Cardiac muscle cell (in vitro differentiated cells and primary cell): ENCODE measurements around the gene PLA2G7. TPM values are rescaled to one million over a fixed set of nuclear protein-coding genes. Genes with fewer than 3 reads are reported as not detected.

ENCODE experiments used
- DNase-seq, 2 donors: peaks; one replicate each; pipeline versions ENCODE4 v3.0.0 to v3.0.0-alpha.2; 2010 to 2017; ENCODE audit warnings: low read depth in 1 of 2, low spot score in 1 of 2
- H3K27ac ChIP-seq: fragments of 200-600 bp; sonication (generic); 2 replicates; pipeline ENCODE4 v1.5.1; 2016
- H3K27me3 ChIP-seq: fragments of 200-600 bp; sonication (generic); 2 replicates; pipeline ENCODE4 v1.6.0; 2016; ENCODE audit warnings: control low read depth
- H3K36me3 ChIP-seq: fragments of 200-600 bp; sonication (generic); 2 replicates; pipeline ENCODE4 v1.5.1; 2016; ENCODE audit warnings: control low read depth
- H3K4me1 ChIP-seq: fragments of 200-600 bp; sonication (generic); 2 replicates; pipeline ENCODE4 v1.8.1; 2017; ENCODE audit warnings: low read depth, mild to moderate bottlenecking, mixed run types
- H3K4me3 ChIP-seq: fragments of 200-600 bp; sonication (generic); 2 replicates; pipeline ENCODE4 v1.5.1; 2016; ENCODE audit warnings: mild to moderate bottlenecking
- H3K9me3 ChIP-seq: fragments of 200-600 bp; sonication (generic); 2 replicates; pipeline ENCODE4 v1.5.1; 2017; ENCODE audit warnings: low read depth, mild to moderate bottlenecking, control low read depth
- polyA plus RNA-seq: library from polyadenylated mRNA; unstranded; fragments of >200 nt; fragmentation: Nextera tagmentation; extraction: Ambion mirVana; gene quantifications from 2 replicates; pipeline ENCODE4 v1.2.1, GENCODE V29; 2016
- total RNA-seq: library from RNA; depleted of rRNA; stranded (reverse); fragments of >200 nt; gene quantifications from 2 replicates; pipeline ENCODE4 v1.2.3, GENCODE V29; 2016
- TF ChIP-seq, protein P1 (sequence below): IDR thresholded peaks from 2 replicates; pipeline ENCODE4 v1.5.1; 2012; ENCODE audit warnings: low read depth, mild to moderate bottlenecking, low read length

PLA2G7 gene
- total and polyA plus RNA-seq, 2 experiments from 2014 or later: not detected

DNA sequence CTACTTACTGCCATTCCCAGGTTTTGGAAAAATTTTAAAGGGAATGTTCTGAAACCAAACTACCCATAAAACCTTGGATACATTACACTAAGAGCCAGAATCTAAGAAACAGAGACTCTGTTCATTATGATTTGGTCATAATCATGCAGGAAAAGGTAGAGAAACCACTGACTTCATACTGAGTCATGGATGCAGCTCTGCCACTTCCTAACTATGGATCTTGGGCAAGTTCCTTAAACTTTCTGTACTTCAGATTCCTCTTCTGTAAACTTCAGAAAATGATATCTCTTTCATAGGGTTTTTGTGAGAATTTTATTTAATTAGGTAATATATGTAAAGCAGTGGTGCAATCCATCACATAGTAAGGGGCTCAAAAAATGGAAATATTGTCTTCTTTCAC is 20.0 kb downstream of the PLA2G7 start:
- H3K27me3 ChIP-seq: peaks cover 9% of the 10 kb centered on the region
- no peak for DNase-seq
- TF ChIP-seq, protein P1, sequence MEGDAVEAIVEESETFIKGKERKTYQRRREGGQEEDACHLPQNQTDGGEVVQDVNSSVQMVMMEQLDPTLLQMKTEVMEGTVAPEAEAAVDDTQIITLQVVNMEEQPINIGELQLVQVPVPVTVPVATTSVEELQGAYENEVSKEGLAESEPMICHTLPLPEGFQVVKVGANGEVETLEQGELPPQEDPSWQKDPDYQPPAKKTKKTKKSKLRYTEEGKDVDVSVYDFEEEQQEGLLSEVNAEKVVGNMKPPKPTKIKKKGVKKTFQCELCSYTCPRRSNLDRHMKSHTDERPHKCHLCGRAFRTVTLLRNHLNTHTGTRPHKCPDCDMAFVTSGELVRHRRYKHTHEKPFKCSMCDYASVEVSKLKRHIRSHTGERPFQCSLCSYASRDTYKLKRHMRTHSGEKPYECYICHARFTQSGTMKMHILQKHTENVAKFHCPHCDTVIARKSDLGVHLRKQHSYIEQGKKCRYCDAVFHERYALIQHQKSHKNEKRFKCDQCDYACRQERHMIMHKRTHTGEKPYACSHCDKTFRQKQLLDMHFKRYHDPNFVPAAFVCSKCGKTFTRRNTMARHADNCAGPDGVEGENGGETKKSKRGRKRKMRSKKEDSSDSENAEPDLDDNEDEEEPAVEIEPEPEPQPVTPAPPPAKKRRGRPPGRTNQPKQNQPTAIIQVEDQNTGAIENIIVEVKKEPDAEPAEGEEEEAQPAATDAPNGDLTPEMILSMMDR: no peak

DNA sequence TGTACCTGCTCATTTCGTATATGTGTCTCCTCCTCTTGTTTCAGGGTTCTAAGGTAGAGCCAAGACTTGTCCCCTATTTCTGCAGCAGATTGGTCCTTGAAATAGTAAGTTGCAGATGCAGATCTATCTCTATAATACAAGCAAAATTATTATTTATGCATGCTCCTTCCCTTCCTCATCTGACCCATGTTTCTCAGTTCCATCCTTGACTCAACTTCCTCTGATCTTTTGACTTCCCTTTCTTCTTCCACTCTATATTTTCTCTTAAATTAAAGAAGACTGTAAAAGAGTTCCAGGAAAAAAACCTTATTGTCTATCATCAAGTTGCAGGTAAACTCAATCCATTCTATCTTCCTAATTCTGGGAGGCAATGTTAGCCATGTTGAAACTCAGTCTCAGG is 23.7 kb downstream of the PLA2G7 start:
- H3K27ac ChIP-seq: no peak overlapping the region
- no peak overlapping the region for H3K4me3 ChIP-seq
- TF ChIP-seq, protein P1: no peak
- H3K27me3 ChIP-seq: no peaks in the 10 kb centered on the region
- no peaks in the 10 kb centered on the region for H3K9me3 ChIP-seq
- H3K4me1 ChIP-seq: no peaks in the 10 kb centered on the region
- no peaks in the 10 kb centered on the region for H3K36me3 ChIP-seq
- no peak for DNase-seq

More for the DNA sequence above, 20.0 kb downstream of the PLA2G7 start:
- H3K9me3 ChIP-seq: no peaks in the 10 kb centered on the region
- no peak overlapping the region for H3K4me3 ChIP-seq
- H3K4me1 ChIP-seq: no peaks in the 10 kb centered on the region
- no peak overlapping the region for H3K27ac ChIP-seq
- H3K36me3 ChIP-seq: no peaks in the 10 kb centered on the region

DNA sequence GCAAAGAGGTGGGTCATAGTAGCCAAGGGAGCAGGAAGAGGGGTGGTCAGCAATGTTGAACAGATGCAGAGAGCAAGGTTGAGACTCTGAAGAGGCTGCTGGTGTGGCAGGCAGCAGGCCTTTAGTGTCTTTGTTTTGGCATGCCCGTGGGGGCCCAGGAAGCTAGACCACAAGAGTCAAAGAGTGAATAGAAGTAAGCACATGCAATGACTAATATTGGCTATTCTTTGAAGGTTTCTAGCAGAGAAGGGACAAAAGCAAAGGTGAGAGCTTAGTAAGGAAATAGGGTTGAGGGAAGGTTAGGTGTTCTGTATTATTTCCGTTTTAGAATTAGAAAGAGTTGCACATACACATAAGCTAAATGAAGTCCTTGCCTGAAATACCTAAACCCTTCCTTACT is 28.7 kb downstream of the PLA2G7 start:
- Histone ChIP-seq H3K4me1 (no peaks in the 10 kb centered on the region), H3K36me3 (no peaks in the 10 kb centered on the region), H3K9me3 (no peaks in the 10 kb centered on the region), H3K4me3 (no peak overlapping the region), H3K27ac (no peak overlapping the region), H3K27me3 (no peaks in the 10 kb centered on the region)
- no peak for DNase-seq
- TF ChIP-seq, protein P1: no peak

DNA sequence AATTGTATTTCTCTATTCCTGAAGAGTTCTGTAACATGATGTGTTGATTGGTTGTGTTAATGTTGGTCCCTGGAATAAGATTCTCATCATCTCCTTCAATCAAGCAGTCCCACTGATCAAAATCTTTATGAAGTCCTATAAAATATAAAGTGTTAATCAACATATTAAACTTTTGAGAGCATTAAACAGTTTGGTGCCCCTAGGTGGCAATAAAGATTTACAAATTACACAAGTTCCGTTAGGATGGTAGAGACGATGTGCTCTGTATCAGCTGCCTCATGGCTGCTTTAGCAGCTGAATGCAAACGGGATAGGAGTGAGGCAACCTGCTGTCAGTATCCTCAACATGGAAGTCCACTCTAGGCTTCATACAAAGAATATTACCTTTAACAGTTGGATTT is 30.6 kb downstream of the PLA2G7 start:
- TF ChIP-seq, protein P1: no peak
- Histone ChIP-seq H3K36me3 (no peaks in the 10 kb centered on the region), H3K9me3 (no peaks in the 10 kb centered on the region), H3K27ac (no peak overlapping the region), H3K4me1 (no peaks in the 10 kb centered on the region), H3K4me3 (no peak overlapping the region), H3K27me3 (no peaks in the 10 kb centered on the region)
- DNase-seq: peak; percentile 2 to 50

DNA sequence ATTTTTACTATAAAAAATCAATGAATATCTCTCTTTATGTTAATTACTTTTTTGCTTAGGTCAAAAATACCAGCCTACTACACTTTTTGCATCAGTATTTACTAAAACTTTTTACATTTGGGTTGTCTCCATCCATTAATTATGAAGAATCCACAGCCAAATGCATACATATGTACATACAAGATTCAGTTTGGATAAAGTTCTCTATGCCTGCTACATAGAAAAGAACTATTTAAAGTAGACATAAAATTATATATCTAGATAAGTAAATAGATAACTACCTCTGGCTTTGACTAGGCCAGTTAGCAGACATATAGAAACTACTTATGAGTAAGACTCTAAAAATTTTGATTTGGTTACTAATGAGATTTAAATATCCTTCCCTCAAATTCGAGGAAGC is 35.2 kb downstream of the PLA2G7 start:
- TF ChIP-seq, protein P1: no peak
- Histone ChIP-seq H3K27me3 (no peaks in the 10 kb centered on the region), H3K27ac (no peak overlapping the region), H3K9me3 (no peaks in the 10 kb centered on the region), H3K36me3 (no peaks in the 10 kb centered on the region), H3K4me3 (no peak overlapping the region), H3K4me1 (no peaks in the 10 kb centered on the region)
- no peak for DNase-seq
